ENCODE data around the gene VAV1. TPM values are rescaled to one million over a fixed set of nuclear protein-coding genes. Genes with fewer than 3 reads are reported as not detected.
A peak's percentile ranks its signal among the peaks of the same experiment; 100 is the strongest.

Gene VAV1
- total and polyA plus RNA-seq, 10 of the 15 experiments (the other 5 are each of a cell fraction or from before 2014, with no cell fraction given) = 1.6 to 76.8 (median 40.7) TPM

GRCh38 chr19:6767081-6767356 is 5.5 kb upstream of the VAV1 start (continued):
- TF ChIP-seq KAT2A (conservative IDR thresholded peaks at IDR 0.05; ENCODE audit: control insufficient read depth, low read depth, low read length) (no peak), SMARCA5 (IDR thresholded peaks at IDR 0.05) (peak; percentile 58; the same call in 1 of the 2 replicates), SMC3 (IDR thresholded peaks at IDR 0.05; ENCODE audit: borderline replicate concordance, low read length) (no peak), HCFC1 (IDR thresholded peaks at IDR 0.05; ENCODE audit: low read length) (no peak), MYB (IDR thresholded peaks at IDR 0.05; ENCODE audit: borderline replicate concordance, low read depth, low read length) (no peak), GATAD2B (conservative IDR thresholded peaks at IDR 0.05; ENCODE audit: low read depth) (no peak), HSF1 (IDR thresholded peaks at IDR 0.05; ENCODE audit: low read depth, low read length) (no peak), MTA2 (IDR thresholded peaks at IDR 0.05; ENCODE audit: low read depth) (no peak), CEBPZ (IDR thresholded peaks at IDR 0.05; ENCODE audit: low read depth, low read length) (no peak), SPI1 (IDR thresholded peaks at IDR 0.05; ENCODE audit: borderline replicate concordance, insufficient read depth, low read depth, low read length) (no peak), ZBTB4 (CRISPR knock-in tag; IDR thresholded peaks at IDR 0.05) (no peak), MLLT1 (IDR thresholded peaks at IDR 0.05) (no peak), MEF2B (IDR thresholded peaks at IDR 0.05; ENCODE audit: partially characterized antibody, poor library complexity, severe bottlenecking) (no peak), EED (IDR thresholded peaks at IDR 0.05; ENCODE audit: low read depth) (no peak)

Measured in GM12878 (cell line).